Measurements from ENCODE around the gene BACE2.

DNA sequence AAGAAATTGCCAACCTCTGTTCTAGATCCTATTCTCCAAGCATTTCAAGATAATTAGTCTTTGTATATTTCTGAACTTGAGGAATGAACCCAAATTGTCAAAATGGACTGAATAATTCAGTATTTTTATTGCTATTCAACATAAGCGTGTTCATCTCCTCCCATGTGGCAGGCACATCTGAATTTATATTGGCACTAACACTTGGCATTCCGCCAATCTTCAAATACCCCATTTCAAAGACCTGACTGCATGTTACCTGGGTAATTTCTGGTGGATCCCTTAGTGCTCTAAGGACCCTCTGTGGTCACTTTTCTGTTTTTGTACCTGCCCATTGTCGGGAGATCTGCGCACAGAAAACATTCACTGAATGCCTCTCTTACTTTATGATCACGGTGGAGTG lies 66.6 kb downstream of the BACE2 start:
- TF ChIP-seq CTCF (IDR thresholded peaks at IDR 0.05; ENCODE audit: poor library complexity): no peak
- no peak for TF ChIP-seq EZH2phosphoT487 (IDR thresholded peaks at IDR 0.05; ENCODE audit: low read depth, severe bottlenecking, unreplicated experiment)
- no peak for TF ChIP-seq EZH2 (IDR thresholded peaks at IDR 0.05; ENCODE audit: borderline replicate concordance)
